Heart left ventricle (tissue), 16 donors: ENCODE data around the gene IQSEC1. TPM values are rescaled to one million over a fixed set of nuclear protein-coding genes. Genes with fewer than 3 reads are reported as not detected.

ENCODE experiments used
- ATAC-seq, 4 donors: fragments of 200-7000 bp; cut with Tn5 transposase; one replicate each; pipeline ENCODE4 v1.9.1; 2020 to 2022; ENCODE audit warnings: moderate library complexity in 4 of 4, mild to moderate bottlenecking in 3 of 4, moderate number of reproducible peaks in 1 of 4
- DNase-seq, 5 donors: peaks; one replicate each; pipeline ENCODE4 v3.0.0-alpha.2; 2020
- H3K27ac ChIP-seq, 12 donors: fragments of 200-600 bp; sonication (generic) in 4 of 12; one replicate each; pipeline versions ENCODE4 v1.5.0 to v1.8.0; 2016 to 2022; ENCODE audit warnings: mild to moderate bottlenecking in 2 of 12
- H3K27me3 ChIP-seq, 9 donors: fragments of 200-600 bp; sonication (generic) in 2 of 9; one replicate each; pipeline versions ENCODE4 v1.5.1 to v1.8.0; 2016 to 2022; ENCODE audit warnings: mild to moderate bottlenecking in 3 of 9
- H3K36me3 ChIP-seq, 9 donors: fragments of 200-600 bp; sonication (generic) in 2 of 9; one replicate each; pipeline versions ENCODE4 v1.5.0 to v1.8.0; 2018 to 2022; ENCODE audit warnings: mild to moderate bottlenecking in 2 of 9
- H3K4me1 ChIP-seq, 12 donors: fragments of 200-600 bp; sonication (generic) in 4 of 12; one replicate each; pipeline versions ENCODE4 v1.5.0 to v1.8.0; 2016 to 2022; ENCODE audit warnings: mild to moderate bottlenecking in 3 of 12
- H3K4me3 ChIP-seq, 12 donors: fragments of 200-600 bp; sonication (generic) in 4 of 12; one replicate each; pipeline versions ENCODE4 v1.5.0 to v1.8.0; 2017 to 2022; ENCODE audit warnings: mild to moderate bottlenecking in 9 of 12, moderate library complexity in 4 of 12
- H3K9me3 ChIP-seq, 12 donors: fragments of 200-600 bp; sonication (generic) in 4 of 12; one replicate each; pipeline versions ENCODE4 v1.5.0 to v1.8.0; 2016 to 2022; ENCODE audit warnings: mild to moderate bottlenecking in 1 of 12
- CTCF ChIP-seq, 12 donors: fragments of 200-600 bp; sonication (generic) in 4 of 12; IDR thresholded peaks; one replicate each; pipeline versions ENCODE4 v1.5.0 to v1.8.0; 2018 to 2022; ENCODE audit warnings: antibody characterized with exemption in 12 of 12, mild to moderate bottlenecking in 5 of 12
- POLR2A ChIP-seq, 2 donors: fragments of 450-650 bp; IDR thresholded peaks; one replicate each; pipeline ENCODE4 v1.6.1; 2017; ENCODE audit warnings: antibody characterized with exemption in 2 of 2, mild to moderate bottlenecking in 2 of 2, moderate library complexity in 2 of 2
- WGBS, 4 donors: extraction: QIAGEN DNeasy Blood & Tissue Kit in 2 of 4; methylation state at CpG; one replicate each; pipeline versions ENCODE4 v1.1.5 to v1.1.7; 2013 to 2018; 5-methylcytosine and 5-hydroxymethylcytosine counted together
- intact Hi-C, 10 donors: fragments of 100-400 bp; cut with DNase I; formaldehyde crosslinking; loops; one replicate each; pipeline versions ENCODE4 v1.11.1 to v1.14.2; 2022
- polyA plus RNA-seq, 2 donors: library from polyadenylated mRNA; stranded (reverse); fragments of 200-250 nt; gene quantifications; one replicate each; pipeline ENCODE4 v1.2.3, GENCODE V29; 2013
- total RNA-seq, 9 donors: library from RNA; depleted of rRNA in 2 of 9; stranded (reverse); fragments of >200 nt in 2 of 9; fragmentation: NEBNext Ultra II Directional in 3 of 9; extraction: Animal tissue kit (Norgen Biotek cat#: 25700) in 3 of 9; gene quantifications; one replicate each; pipeline versions ENCODE4 v1.1.0 to v1.2.4, GENCODE V29; 2016 to 2023
- donor health status: ischemic (EF 13 %, LVEDD 7.1; RV severe dilation, severe dysfunction).
- donor health status: healthy with polysubstance abuse.
- donor health status: DM: no; HTN: yes; CAD: no.
- donor health status: DM: no; HTN: no; CAD: no.
- donor health status: ischemic (EF 25% LVEDD 6.9; RV normal size, moderate dysfunction).
- donor health status: ischemic (EF 25% LVEDD 5.7; RV mildly dilated, moderate dysfunction).
- donor health status: healthy.
- donor health status: DM: yes; HTN: yes; CAD: no.
- donor health status: ischemic (EF 35%, LVEDD 5.7; RV mildly dilated, moderate dysfunction).
- donor health status: nonischemic (EF 11% LVEDD 7.7; RV severe dilation, severe dysfunction).
- donor health status: DM: yes; HTN: yes; CAD: no.
- donor health status: PGD.
- donor health status: ischemic (EF 29% LVEDD 5.4; RV normal size, mild dysfunction).
- donor health status: nonischemic (EF 23%, LVEDD 6.1; RV moderate dilation, normal function).

IQSEC1 gene
- total and polyA plus RNA-seq, 11 donors = 28.8 to 79.1 (median 62.2) TPM

DNA sequence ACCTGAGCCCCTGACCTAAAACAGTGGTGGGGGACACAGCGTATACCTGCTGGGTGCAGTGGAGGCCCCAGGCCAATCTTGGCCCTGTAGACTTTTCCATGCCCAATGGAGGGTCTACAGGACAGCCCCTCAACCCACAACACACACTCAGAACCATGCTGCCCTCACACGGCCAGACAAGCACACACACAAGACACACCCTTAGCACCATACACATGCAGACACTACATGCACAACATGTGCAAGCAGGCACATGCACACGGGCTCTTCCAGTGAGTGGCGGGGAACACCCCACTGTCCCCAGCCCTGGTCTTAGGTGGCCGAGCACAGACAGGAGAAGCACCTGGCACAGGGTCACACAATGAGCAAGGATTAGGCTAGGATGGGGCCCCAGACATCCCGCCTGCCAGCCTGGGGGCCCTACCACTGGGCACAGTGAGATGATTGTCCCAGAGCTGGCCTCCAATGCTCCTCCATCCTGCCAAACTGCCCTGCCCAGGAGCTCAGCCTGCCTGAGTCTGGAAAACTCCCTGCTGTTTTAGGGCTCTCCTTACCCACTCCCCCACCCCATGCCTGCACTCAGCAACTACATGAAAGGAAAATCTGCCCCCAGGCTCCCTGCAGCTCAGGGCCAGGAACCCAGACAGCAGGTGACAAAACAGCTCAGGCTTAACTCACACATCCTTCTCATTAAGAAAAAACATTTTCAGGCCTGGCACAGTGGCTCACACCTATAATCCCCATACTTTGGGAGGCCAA lies 15.8 kb downstream of the IQSEC1 start:
- Histone ChIP-seq H3K27me3 (no peaks in the 10 kb centered on the region), H3K4me3 (no peak overlapping the region), H3K4me1 (peaks cover 0 to 3% (median 0%) of the 10 kb centered on the region in 12 donors), H3K36me3 (no peaks in the 10 kb centered on the region), H3K9me3 (no peaks in the 10 kb centered on the region), H3K27ac (no peak overlapping the region)
- WGBS, 4 donors = 94 to 98% (median 95%) methylated on average over 4 to 6 of the region's 6 CpGs
- TF ChIP-seq POLR2A (IDR thresholded peaks at IDR 0.05) (no peak), CTCF (IDR thresholded peaks at IDR 0.05) (no peak)
- ATAC-seq = peak in 1 of 4 donors; percentile 14
- peak in 1 of 5 donors; percentile 12 for DNase-seq
- intact Hi-C loops = no loop called here

DNA sequence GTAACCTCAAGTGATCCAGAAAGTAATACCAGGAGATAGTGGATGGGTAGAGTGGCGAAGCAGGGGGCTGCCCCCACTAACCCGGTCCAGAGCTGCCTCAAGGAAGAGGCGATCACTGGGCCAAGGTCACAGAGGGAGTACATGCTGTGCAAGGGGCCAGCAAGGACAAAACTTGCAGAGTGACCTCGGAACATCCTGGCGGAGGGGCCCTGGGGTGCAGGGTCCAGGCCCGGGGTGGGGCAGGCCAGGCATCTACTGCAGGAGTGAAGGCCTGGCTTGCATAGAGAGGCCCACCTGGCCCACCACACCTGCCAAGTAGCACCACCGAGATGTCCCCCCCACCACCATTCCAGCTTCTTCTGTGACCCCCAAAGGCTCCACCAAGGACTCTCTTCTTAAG lies 17.6 kb downstream of the IQSEC1 start:
- peak in 1 of 5 donors; percentile 37 for DNase-seq
- intact Hi-C loops = no loop called here
- H3K9me3 ChIP-seq = no peaks in the 10 kb centered on the region
- no peak overlapping the region for H3K4me3 ChIP-seq
- TF ChIP-seq CTCF (IDR thresholded peaks at IDR 0.05) (no peak), POLR2A (IDR thresholded peaks at IDR 0.05) (no peak)
- H3K27me3 ChIP-seq = no peaks in the 10 kb centered on the region
- peaks cover 0 to 7% (median 0%) of the 10 kb centered on the region in 12 donors for H3K4me1 ChIP-seq
- no peak for ATAC-seq
- H3K36me3 ChIP-seq = no peaks in the 10 kb centered on the region
- 96 to 100% (median 97%) methylated on average over 7 of the region's 7 CpGs for WGBS, 4 donors
- no peak overlapping the region for H3K27ac ChIP-seq

- DNase-seq (peak in 1 of 5 donors; percentile 54), ATAC-seq (peak in 3 of 4 donors; percentile 12 to 22 (median 17))
- Histone ChIP-seq H3K36me3 (no peaks in the 10 kb centered on the region), H3K9me3 (no peaks in the 10 kb centered on the region), H3K4me3 (no peak overlapping the region), H3K27ac (no peak overlapping the region), H3K27me3 (no peaks in the 10 kb centered on the region), H3K4me1 (peaks cover 0 to 7% (median 0%) of the 10 kb centered on the region in 12 donors)
- intact Hi-C loops = no loop called here
- TF ChIP-seq POLR2A (IDR thresholded peaks at IDR 0.05) = no peak
- 79 to 84% (median 83%) methylated on average over 20 to 31 of the region's 31 CpGs for WGBS, 4 donors
These were observed 18.6 kb downstream of the IQSEC1 start for GRCh38 chr3:13054341-13055285.

DNA sequence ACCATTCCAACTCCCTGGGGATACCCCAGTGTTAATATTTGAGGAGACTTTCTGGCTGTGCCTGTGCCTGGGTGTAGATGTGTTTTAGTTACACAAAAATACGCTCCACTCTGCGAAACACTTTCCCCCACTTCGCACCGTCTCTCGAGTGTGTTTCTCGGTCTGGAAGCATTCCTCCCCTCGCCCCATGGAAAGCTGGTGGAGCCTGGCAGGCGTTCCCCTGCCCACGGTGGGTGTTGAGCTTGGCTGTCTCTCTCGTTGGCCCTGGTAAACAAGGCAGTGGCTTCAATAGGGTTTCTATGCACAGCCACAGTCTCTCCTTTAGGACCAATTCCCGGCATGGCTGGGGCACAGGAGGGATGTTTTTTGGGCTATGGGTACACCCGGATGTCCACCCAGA lies 19.3 kb downstream of the IQSEC1 start:
- H3K9me3 ChIP-seq = no peaks in the 10 kb centered on the region
- intact Hi-C loops = no loop called here
- WGBS, 4 donors = 86 to 91% (median 87%) methylated on average over 11 to 12 of the region's 12 CpGs
- ATAC-seq (no peak), DNase-seq (peak in 1 of 5 donors; percentile 37)
- H3K27me3 ChIP-seq = no peaks in the 10 kb centered on the region
- no peaks in the 10 kb centered on the region for H3K36me3 ChIP-seq
- H3K4me1 ChIP-seq = peaks cover 0 to 7% (median 0%) of the 10 kb centered on the region in 12 donors
- TF ChIP-seq CTCF (IDR thresholded peaks at IDR 0.05) (no peak), POLR2A (IDR thresholded peaks at IDR 0.05) (no peak)
- no peak overlapping the region for H3K27ac ChIP-seq
- no peak overlapping the region for H3K4me3 ChIP-seq
